ENCODE results near the gene IGSF21. TPM values are rescaled to one million over a fixed set of nuclear protein-coding genes. Genes with fewer than 3 reads are reported as not detected.
"Not testable (repeated sequence)": the region's sequence is repeated elsewhere in the genome, so short reads cannot be mapped to it uniquely, and the experiment has no call there.

IGSF21 gene
- total RNA-seq, 2 experiments from 2014 or later: not detected

DNA sequence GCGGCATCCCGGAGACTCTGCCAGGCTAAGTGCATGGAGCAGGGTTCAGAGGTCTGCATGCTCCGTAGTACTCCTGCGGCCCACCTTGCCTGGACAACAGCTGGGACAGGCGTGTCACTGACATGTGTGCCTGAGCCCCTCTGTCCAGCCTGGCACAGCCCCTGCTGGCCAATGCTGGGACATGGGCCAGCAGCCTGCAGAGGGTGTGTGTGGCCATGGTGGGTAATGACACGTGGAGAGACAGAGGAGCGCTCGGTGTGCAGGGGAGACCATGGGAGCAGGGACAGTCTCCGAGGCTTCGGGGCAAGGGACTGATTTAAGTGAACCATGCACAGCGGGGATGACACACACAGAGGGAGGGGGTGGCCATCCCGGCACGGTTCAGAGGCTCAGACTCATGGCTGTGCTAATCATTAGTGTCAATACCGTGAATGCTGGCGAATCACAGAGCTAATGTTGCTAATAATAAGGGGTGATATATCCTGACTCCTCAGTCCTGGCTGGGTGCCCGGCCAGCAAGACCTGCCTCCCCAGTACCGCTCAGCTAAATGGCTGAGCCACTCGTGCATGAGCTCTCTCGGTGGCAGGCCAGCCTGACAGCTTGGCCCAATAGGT, 41.5 kb downstream of the IGSF21 start:
- Mint-ChIP-seq H3K4me1 (no peaks in the 10 kb centered on the region), H3K4me3 (no peak overlapping the region), H3K36me3 (ENCODE audit: low read depth) (no peaks in the 10 kb centered on the region), H3K27me3 (no peaks in the 10 kb centered on the region), H3K27ac (no peak overlapping the region), H3K9me3 (no peaks in the 10 kb centered on the region)
- CTCF ChIA-PET: no interaction called here
- POLR2A ChIA-PET: no interaction called here
- no peak for DNase-seq

- CTCF ChIA-PET: no interaction called here
- no peaks in the 10 kb centered on the region for H3K36me3 Mint-ChIP-seq (ENCODE audit: low read depth)
Observed at GRCh38 chr1:18151436-18152122, 44.0 kb downstream of the IGSF21 start.

GRCh38 chr1:18154430-18155194, 47.0 kb downstream of the IGSF21 start:
- DNase-seq: no peak
- no peaks in the 10 kb centered on the region for H3K9me3 Mint-ChIP-seq
- H3K27ac Mint-ChIP-seq: no peak overlapping the region
- no peaks in the 10 kb centered on the region for H3K27me3 Mint-ChIP-seq
- POLR2A ChIA-PET: no interaction called here
- no peaks in the 10 kb centered on the region for H3K36me3 Mint-ChIP-seq (ENCODE audit: low read depth)
- no peak overlapping the region for H3K4me3 Mint-ChIP-seq
- CTCF ChIA-PET: no interaction called here
- H3K4me1 Mint-ChIP-seq: no peaks in the 10 kb centered on the region

More at GRCh38 chr1:18151436-18152122, 44.0 kb downstream of the IGSF21 start:
- H3K4me3 Mint-ChIP-seq: no peak overlapping the region
- no peaks in the 10 kb centered on the region for H3K9me3 Mint-ChIP-seq
- H3K27ac Mint-ChIP-seq: no peak overlapping the region
- POLR2A ChIA-PET: no interaction called here
- no peaks in the 10 kb centered on the region for H3K27me3 Mint-ChIP-seq
- H3K4me1 Mint-ChIP-seq: no peaks in the 10 kb centered on the region
- DNase-seq: no peak

DNA sequence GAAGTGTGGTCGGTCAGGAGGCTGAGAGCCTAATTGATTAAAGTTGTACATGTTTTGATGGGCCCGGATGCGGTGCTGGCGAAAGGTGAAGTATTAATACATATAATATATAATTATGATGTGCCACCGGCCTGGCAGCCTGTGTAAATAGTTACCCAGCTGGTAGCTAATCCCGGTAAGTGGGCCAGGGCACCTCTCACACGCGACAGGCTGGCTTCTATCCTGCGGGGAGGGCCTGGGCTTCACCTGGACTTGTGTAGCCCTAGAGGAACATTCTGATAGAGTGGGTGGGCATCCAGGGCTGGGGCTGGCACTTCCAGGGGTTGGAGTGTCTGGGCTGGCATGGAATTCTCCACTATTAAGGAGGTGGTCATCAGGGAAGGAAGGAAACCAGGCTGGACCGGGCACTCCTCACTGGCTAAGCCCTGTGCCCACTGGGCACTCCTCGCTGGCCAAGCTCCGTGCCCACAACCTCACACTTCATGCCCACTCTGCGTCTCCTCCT, 48.3 kb downstream of the IGSF21 start:
- Mint-ChIP-seq H3K27me3 (no peaks in the 10 kb centered on the region), H3K9me3 (no peaks in the 10 kb centered on the region), H3K4me1 (no peaks in the 10 kb centered on the region), H3K36me3 (ENCODE audit: low read depth) (no peaks in the 10 kb centered on the region), H3K4me3 (no peak overlapping the region), H3K27ac (no peak overlapping the region)
- DNase-seq: no peak
- POLR2A ChIA-PET: no interaction called here
- CTCF ChIA-PET: no interaction called here

DNA sequence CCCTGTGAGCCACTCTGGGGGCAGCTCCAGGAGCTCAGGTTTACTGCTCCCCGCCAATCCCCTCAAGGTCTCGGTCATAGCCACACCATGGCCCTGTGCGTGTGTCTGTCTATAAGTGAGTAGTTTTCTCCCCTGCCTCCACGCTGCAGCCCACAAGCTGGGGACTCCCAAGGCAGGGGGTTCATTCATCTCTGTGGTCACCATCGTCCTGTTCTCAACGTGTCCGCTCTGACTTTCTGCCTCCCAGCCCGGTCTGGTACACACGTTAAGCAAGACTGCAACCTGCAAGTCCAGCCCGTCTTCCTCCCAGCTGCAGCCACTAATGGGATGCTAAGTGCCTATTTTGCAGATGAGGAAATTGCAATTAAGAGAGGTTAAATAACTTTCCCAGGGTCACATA, 49.8 kb downstream of the IGSF21 start:
- ChIA-PET CTCF (no interaction called here), POLR2A (no interaction called here)
- Mint-ChIP-seq H3K4me3 (no peak overlapping the region), H3K4me1 (no peaks in the 10 kb centered on the region), H3K27ac (no peak overlapping the region), H3K27me3 (no peaks in the 10 kb centered on the region), H3K36me3 (ENCODE audit: low read depth) (no peaks in the 10 kb centered on the region), H3K9me3 (no peaks in the 10 kb centered on the region)
- DNase-seq: no peak

GRCh38 chr1:18157968-18158367, 50.4 kb downstream of the IGSF21 start:
- H3K4me1 Mint-ChIP-seq: no peaks in the 10 kb centered on the region
- H3K36me3 Mint-ChIP-seq (ENCODE audit: low read depth): no peaks in the 10 kb centered on the region
- POLR2A ChIA-PET: no interaction called here
- no peak overlapping the region for H3K4me3 Mint-ChIP-seq
- H3K27me3 Mint-ChIP-seq: no peaks in the 10 kb centered on the region
- DNase-seq: no peak
- H3K27ac Mint-ChIP-seq: no peak overlapping the region
- CTCF ChIA-PET: no interaction called here
- H3K9me3 Mint-ChIP-seq: no peaks in the 10 kb centered on the region

DNA sequence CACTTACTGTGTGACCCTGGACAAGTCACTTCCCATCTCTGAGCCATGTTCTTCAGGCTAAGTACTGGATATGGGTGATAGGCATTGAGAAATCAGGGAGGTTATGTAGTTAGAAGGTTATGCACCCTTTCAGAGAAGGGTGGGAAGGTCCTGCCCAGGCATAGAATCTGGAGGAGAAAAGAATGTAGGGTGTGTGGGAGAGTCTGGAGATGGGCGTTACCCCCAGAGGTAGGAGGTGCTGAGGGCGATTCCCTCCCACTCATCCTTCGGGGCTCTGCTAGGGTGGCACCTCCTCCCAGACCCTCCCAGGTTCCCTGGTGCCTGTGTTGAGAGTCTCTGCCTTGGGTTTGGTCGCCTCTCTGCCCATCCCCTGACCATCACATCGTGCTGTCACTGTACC, 51.1 kb downstream of the IGSF21 start:
- POLR2A ChIA-PET: no interaction called here

DNA sequence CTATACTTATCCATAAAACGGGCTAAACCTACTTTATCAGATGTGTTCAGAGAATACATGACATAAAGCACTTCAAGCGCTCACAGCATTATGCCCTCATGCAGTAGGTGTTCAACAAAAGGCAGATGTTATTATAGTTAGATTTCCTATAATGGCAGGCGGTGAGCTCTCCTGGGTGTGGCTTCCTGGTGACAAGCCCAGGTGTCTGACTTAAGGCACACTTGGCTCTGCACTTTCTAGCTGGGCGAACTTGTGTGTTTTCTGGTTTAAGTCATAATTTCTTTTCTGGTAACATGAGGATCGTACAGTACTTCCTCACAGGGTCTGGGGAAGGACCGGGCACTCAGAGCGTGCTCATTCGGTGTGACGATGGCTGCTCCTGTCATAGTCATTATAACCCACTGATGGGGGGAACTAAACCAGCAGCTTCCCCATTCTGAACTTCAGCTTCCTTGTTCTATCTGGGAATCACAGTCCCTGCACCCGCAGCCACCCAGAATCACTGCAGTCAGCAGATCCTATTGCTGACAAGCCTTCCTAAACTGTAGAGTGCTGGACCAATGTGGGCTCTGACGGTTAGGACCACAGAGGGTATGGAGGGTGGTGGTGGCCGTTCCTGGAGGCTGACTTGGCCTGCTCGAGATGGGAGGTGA, 52.8 kb downstream of the IGSF21 start:
- Mint-ChIP-seq H3K36me3 (ENCODE audit: low read depth) (no peaks in the 10 kb centered on the region), H3K4me1 (no peaks in the 10 kb centered on the region), H3K4me3 (no peak overlapping the region), H3K27ac (no peak overlapping the region), H3K9me3 (no peaks in the 10 kb centered on the region), H3K27me3 (peaks cover 1% of the 10 kb centered on the region)
- POLR2A ChIA-PET: no interaction called here
- no peak for DNase-seq
- CTCF ChIA-PET: interaction anchor here (0.6 kb wide), 1 partner anchor 89 kb away, joined by 3 read pairs; no protein-coding TSS in a partner anchor

More for the DNA sequence above, 51.1 kb downstream of the IGSF21 start:
- CTCF ChIA-PET: interaction anchor here (1.0 kb wide), 1 partner anchor 25 kb away, joined by 3 read pairs; no protein-coding TSS in a partner anchor
- no peak overlapping the region for H3K4me3 Mint-ChIP-seq
- H3K9me3 Mint-ChIP-seq: no peaks in the 10 kb centered on the region
- H3K27ac Mint-ChIP-seq: no peak overlapping the region
- no peak for DNase-seq
- H3K27me3 Mint-ChIP-seq: peaks cover 1% of the 10 kb centered on the region
- H3K36me3 Mint-ChIP-seq (ENCODE audit: low read depth): no peaks in the 10 kb centered on the region
- no peaks in the 10 kb centered on the region for H3K4me1 Mint-ChIP-seq

- DNase-seq: no peak
- H3K4me1 Mint-ChIP-seq: no peaks in the 10 kb centered on the region
- peaks cover 1% of the 10 kb centered on the region for H3K27me3 Mint-ChIP-seq
- no peaks in the 10 kb centered on the region for H3K9me3 Mint-ChIP-seq
- H3K4me3 Mint-ChIP-seq: no peak overlapping the region
- H3K27ac Mint-ChIP-seq: no peak overlapping the region
- CTCF ChIA-PET: no interaction called here
- no peaks in the 10 kb centered on the region for H3K36me3 Mint-ChIP-seq (ENCODE audit: low read depth)
- POLR2A ChIA-PET: no interaction called here
Observed at GRCh38 chr1:18161690-18162089, 54.1 kb downstream of the IGSF21 start.

- H3K9me3 Mint-ChIP-seq; POLR2A ChIA-PET; H3K4me3 Mint-ChIP-seq; CTCF ChIA-PET; H3K27ac Mint-ChIP-seq; H3K36me3 Mint-ChIP-seq (ENCODE audit: low read depth); DNase-seq; H3K27me3 Mint-ChIP-seq; H3K4me1 Mint-ChIP-seq: not testable (repeated sequence)
Observed at GRCh38 chr1:18165640-18166039, 58.0 kb downstream of the IGSF21 start.

DNA sequence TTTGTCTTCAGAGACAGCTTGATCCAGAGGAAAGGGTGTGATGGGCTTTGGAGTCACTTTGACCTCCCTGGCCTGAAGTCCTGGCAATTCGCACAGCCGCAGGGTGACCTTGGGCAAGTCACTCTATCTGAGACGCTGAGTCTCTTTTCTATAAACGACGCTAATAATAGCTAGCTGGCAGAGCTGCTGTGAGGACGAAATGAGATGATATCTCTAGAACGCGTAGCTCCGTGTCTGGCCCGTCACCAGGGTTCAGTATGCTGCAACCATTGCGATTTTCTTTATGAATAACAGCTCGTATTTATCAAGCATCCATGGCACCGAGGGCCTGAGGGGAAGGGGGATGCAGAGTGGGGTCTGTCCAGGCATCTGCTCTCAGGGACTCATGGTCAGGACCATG, 58.7 kb downstream of the IGSF21 start:
- Mint-ChIP-seq H3K27ac (no peak overlapping the region), H3K9me3 (no peaks in the 10 kb centered on the region), H3K27me3 (peaks cover 1% of the 10 kb centered on the region), H3K36me3 (ENCODE audit: low read depth) (no peaks in the 10 kb centered on the region), H3K4me1 (no peaks in the 10 kb centered on the region), H3K4me3 (no peak overlapping the region)
- no peak for DNase-seq
- ChIA-PET POLR2A (no interaction called here), CTCF (no interaction called here)

DNA sequence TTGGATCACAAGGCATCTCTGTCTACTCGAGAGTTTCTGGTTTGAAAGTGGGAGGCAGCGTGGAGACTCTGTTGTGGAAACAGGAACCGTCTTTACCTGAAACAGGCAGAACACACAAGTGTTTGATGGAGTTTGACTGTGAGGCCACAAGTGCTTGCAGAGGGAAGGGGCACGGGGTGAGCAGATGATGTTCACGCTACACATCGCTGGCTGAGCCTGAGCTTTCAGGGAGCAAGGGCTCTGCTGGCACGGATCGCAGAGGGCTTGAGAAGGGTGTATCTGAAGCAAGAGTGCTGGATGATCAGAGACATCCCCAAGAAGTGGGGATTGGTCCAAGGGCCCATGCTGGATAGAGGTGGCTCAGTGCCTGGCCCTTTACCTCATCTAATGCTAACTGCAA, 59.3 kb downstream of the IGSF21 start:
- Mint-ChIP-seq H3K4me1 (no peaks in the 10 kb centered on the region), H3K27ac (peak overlapping the region; percentile 55), H3K4me3 (no peak overlapping the region), H3K36me3 (ENCODE audit: low read depth) (no peaks in the 10 kb centered on the region), H3K27me3 (peaks cover 1% of the 10 kb centered on the region), H3K9me3 (no peaks in the 10 kb centered on the region)
- ChIA-PET POLR2A (no interaction called here), CTCF (no interaction called here)
- no peak for DNase-seq

GRCh38 chr1:18170444-18170843, 62.8 kb downstream of the IGSF21 start:
- Mint-ChIP-seq H3K27ac (no peak overlapping the region), H3K4me3 (no peak overlapping the region), H3K27me3 (no peaks in the 10 kb centered on the region), H3K4me1 (no peaks in the 10 kb centered on the region), H3K9me3 (no peaks in the 10 kb centered on the region), H3K36me3 (ENCODE audit: low read depth) (no peaks in the 10 kb centered on the region)
- ChIA-PET CTCF (no interaction called here), POLR2A (no interaction called here)
- no peak for DNase-seq
